GM12878 (cell line): ENCODE results near the gene ALOXE3. TPM values are rescaled to one million over a fixed set of nuclear protein-coding genes. Genes with fewer than 3 reads are reported as not detected.

Source experiments
- BHLHE40 ChIP-seq, 2 experiments: fragments of 450-650 bp in 1 of 2; IDR thresholded peaks; 2 replicates each; pipeline ENCODE4 v1.6.1; 2011 to 2017; ENCODE audit warnings: low read depth in 2 of 2, borderline replicate concordance in 1 of 2, improper control_type of control experiment in 1 of 2, low read length in 1 of 2, mild to moderate bottlenecking in 1 of 2
- BMI1 ChIP-seq: fragments of 450-650 bp; IDR thresholded peaks from 2 replicates; pipeline ENCODE4 v1.6.1; 2016; ENCODE audit warnings: mild to moderate bottlenecking, moderate library complexity, borderline replicate concordance
- CBFB ChIP-seq: IDR thresholded peaks from 2 replicates; pipeline ENCODE4 v1.6.1; 2016; ENCODE audit warnings: antibody characterized with exemption, low read depth
- CHD2 ChIP-seq: IDR thresholded peaks from 2 replicates; pipeline ENCODE4 v1.6.1; 2011; ENCODE audit warnings: low read depth, low read length, improper control_type of control experiment, borderline replicate concordance
- CHD4 ChIP-seq: fragments of 200-600 bp; sonication (generic); IDR thresholded peaks from 2 replicates; pipeline ENCODE4 v1.6.1; 2016; ENCODE audit warnings: mild to moderate bottlenecking
- GATAD2B ChIP-seq: fragments of 450-650 bp; conservative IDR thresholded peaks from 2 replicates; pipeline ENCODE4 v1.6.1; 2017; ENCODE audit warnings: low read depth, mild to moderate bottlenecking, moderate library complexity
- SUZ12 ChIP-seq: fragments of 200-600 bp; sonication (generic); IDR thresholded peaks from one replicate; pipeline ENCODE4 v1.6.1; 2018; ENCODE audit warnings: antibody characterized with exemption, mild to moderate bottlenecking; ENCODE audit not compliant: unreplicated experiment
- TBL1XR1 ChIP-seq: IDR thresholded peaks from 2 replicates; pipeline ENCODE4 v1.6.1; 2012; ENCODE audit warnings: low read depth, low read length, improper control_type of control experiment
- ZSCAN29 ChIP-seq: fragments of 450-650 bp; IDR thresholded peaks from 2 replicates; pipeline ENCODE4 v1.6.1; 2017; ENCODE audit warnings: mild to moderate bottlenecking, moderate library complexity
- polyA plus RNA-seq, 11 experiments: library from polyadenylated mRNA; depleted of rRNA in 4 of 11; unstranded in 6 of 11; stranded (reverse) in 5 of 11; fragments of >200 nt; fragmentation: Nextera tagmentation in 4 of 11; fragmentation: Illumina TruSeq in 1 of 11; extraction: Ambion mirVana in 4 of 11; extraction: Trizol in 1 of 11; gene quantifications; 1 replicate in 1 of 11; 2 replicates in 10 of 11; pipeline versions ENCODE4 v1.2.1 to v1.2.3, GENCODE V29; 2011 to 2016; ENCODE audit warnings: inconsistent platforms in 2 of 11, missing spikeins in 2 of 11, low read depth in 1 of 11
- total RNA-seq, 4 experiments: library from RNA; depleted of rRNA in 3 of 4; stranded (reverse); fragments of >200 nt in 3 of 4; fragmentation: Illumina TruSeq in 1 of 4; extraction: Trizol in 1 of 4; gene quantifications; 2 replicates each; pipeline versions ENCODE4 v1.2.1 to v1.2.3, GENCODE V29; 2013 to 2021
- TF ChIP-seq, protein P1 (sequence below): fragments of 450-650 bp; IDR thresholded peaks from 2 replicates; pipeline ENCODE4 v1.6.1; 2017; ENCODE audit warnings: mild to moderate bottlenecking, moderate library complexity
- TF ChIP-seq, protein P2 (sequence below): fragments of 450-650 bp; formaldehyde crosslinking; IDR thresholded peaks from 2 replicates; pipeline ENCODE4 v1.5.0; 2022; ENCODE audit warnings: mild to moderate bottlenecking, missing genetic modification characterization
- TF ChIP-seq, protein P3 (sequence below): fragments of 450-650 bp; IDR thresholded peaks from 2 replicates; pipeline ENCODE4 v1.6.1; 2016; ENCODE audit warnings: mild to moderate bottlenecking
- TF ChIP-seq, protein P4 (sequence below): fragments of 150-350 bp; IDR thresholded peaks from 2 replicates; pipeline ENCODE4 v1.6.1; 2016; ENCODE audit warnings: low read depth, low read length
- TF ChIP-seq, protein P5 (sequence below): fragments of 450-650 bp; conservative IDR thresholded peaks from 2 replicates; pipeline ENCODE4 v1.6.1; 2017; ENCODE audit warnings: mild to moderate bottlenecking, moderate library complexity

The ALOXE3 gene
- total and polyA plus RNA-seq, 10 of the 15 experiments (the other 5 are each of a cell fraction or from before 2014, with no cell fraction given), result 0.04 TPM; not detected in 9

DNA sequence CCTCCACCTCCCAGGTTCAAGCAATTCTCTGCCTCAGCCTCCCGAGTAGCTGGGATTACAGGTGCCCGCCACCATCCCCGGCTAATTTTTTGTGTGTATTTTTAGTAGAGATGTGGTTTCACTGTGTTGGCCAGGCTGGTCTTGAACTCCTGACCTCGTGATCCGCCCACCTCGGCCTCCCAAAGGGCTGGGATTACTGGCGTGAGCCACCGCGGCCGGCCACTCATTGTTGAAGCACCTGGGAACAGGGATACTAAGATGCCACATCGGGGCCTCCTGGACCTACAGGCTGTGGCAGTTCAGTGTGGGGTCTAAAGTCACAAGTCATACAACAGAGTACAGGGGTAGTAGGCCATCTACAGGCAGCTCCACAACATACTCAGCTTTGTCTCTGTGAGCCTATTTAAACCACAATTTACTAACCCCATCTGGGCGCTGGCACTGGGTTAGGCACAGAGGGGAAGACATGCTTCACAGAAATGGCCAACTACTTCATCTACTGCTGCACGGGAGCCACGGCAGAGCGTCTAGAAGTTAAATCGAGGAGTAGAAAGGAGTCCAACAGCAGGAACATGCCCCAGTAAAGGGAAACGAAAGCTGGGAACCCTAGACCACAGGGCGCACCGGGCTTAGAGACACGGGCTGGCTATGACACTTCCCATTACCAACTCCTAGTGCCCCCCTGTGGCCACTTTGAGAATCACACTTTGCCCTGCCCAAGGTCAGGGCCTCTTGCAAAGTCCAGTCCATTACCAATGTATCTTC, 40.1 kb upstream of the ALOXE3 start (continued):
- TF ChIP-seq, protein P1, sequence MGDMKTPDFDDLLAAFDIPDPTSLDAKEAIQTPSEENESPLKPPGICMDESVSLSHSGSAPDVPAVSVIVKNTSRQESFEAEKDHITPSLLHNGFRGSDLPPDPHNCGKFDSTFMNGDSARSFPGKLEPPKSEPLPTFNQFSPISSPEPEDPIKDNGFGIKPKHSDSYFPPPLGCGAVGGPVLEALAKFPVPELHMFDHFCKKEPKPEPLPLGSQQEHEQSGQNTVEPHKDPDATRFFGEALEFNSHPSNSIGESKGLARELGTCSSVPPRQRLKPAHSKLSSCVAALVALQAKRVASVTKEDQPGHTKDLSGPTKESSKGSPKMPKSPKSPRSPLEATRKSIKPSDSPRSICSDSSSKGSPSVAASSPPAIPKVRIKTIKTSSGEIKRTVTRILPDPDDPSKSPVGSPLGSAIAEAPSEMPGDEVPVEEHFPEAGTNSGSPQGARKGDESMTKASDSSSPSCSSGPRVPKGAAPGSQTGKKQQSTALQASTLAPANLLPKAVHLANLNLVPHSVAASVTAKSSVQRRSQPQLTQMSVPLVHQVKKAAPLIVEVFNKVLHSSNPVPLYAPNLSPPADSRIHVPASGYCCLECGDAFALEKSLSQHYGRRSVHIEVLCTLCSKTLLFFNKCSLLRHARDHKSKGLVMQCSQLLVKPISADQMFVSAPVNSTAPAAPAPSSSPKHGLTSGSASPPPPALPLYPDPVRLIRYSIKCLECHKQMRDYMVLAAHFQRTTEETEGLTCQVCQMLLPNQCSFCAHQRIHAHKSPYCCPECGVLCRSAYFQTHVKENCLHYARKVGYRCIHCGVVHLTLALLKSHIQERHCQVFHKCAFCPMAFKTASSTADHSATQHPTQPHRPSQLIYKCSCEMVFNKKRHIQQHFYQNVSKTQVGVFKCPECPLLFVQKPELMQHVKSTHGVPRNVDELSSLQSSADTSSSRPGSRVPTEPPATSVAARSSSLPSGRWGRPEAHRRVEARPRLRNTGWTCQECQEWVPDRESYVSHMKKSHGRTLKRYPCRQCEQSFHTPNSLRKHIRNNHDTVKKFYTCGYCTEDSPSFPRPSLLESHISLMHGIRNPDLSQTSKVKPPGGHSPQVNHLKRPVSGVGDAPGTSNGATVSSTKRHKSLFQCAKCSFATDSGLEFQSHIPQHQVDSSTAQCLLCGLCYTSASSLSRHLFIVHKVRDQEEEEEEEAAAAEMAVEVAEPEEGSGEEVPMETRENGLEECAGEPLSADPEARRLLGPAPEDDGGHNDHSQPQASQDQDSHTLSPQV, result no peak
- TF ChIP-seq CHD4, result no peak
- TF ChIP-seq, protein P2, sequence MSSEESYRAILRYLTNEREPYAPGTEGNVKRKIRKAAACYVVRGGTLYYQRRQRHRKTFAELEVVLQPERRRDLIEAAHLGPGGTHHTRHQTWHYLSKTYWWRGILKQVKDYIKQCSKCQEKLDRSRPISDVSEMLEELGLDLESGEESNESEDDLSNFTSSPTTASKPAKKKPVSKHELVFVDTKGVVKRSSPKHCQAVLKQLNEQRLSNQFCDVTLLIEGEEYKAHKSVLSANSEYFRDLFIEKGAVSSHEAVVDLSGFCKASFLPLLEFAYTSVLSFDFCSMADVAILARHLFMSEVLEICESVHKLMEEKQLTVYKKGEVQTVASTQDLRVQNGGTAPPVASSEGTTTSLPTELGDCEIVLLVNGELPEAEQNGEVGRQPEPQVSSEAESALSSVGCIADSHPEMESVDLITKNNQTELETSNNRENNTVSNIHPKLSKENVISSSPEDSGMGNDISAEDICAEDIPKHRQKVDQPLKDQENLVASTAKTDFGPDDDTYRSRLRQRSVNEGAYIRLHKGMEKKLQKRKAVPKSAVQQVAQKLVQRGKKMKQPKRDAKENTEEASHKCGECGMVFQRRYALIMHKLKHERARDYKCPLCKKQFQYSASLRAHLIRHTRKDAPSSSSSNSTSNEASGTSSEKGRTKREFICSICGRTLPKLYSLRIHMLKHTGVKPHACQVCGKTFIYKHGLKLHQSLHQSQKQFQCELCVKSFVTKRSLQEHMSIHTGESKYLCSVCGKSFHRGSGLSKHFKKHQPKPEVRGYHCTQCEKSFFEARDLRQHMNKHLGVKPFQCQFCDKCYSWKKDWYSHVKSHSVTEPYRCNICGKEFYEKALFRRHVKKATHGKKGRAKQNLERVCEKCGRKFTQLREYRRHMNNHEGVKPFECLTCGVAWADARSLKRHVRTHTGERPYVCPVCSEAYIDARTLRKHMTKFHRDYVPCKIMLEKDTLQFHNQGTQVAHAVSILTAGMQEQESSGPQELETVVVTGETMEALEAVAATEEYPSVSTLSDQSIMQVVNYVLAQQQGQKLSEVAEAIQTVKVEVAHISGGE (CRISPR knock-in tag), result no peak
- no peak for TF ChIP-seq ZSCAN29
- TF ChIP-seq, protein P3, sequence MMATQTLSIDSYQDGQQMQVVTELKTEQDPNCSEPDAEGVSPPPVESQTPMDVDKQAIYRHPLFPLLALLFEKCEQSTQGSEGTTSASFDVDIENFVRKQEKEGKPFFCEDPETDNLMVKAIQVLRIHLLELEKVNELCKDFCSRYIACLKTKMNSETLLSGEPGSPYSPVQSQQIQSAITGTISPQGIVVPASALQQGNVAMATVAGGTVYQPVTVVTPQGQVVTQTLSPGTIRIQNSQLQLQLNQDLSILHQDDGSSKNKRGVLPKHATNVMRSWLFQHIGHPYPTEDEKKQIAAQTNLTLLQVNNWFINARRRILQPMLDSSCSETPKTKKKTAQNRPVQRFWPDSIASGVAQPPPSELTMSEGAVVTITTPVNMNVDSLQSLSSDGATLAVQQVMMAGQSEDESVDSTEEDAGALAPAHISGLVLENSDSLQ, result peak; percentile 29; the same call in 1 of the 2 replicates
- TF ChIP-seq CHD2, result no peak
- peak in 1 of 2 experiments; percentile 54; a peak in 1 of 4 replicates for TF ChIP-seq BHLHE40 (IDR thresholded peaks at IDR 0.05; ENCODE audit: borderline replicate concordance in 1 of 2, low read depth in 2 of 2, low read length in 1 of 2)
- no peak for TF ChIP-seq CBFB
- TF ChIP-seq, protein P4, sequence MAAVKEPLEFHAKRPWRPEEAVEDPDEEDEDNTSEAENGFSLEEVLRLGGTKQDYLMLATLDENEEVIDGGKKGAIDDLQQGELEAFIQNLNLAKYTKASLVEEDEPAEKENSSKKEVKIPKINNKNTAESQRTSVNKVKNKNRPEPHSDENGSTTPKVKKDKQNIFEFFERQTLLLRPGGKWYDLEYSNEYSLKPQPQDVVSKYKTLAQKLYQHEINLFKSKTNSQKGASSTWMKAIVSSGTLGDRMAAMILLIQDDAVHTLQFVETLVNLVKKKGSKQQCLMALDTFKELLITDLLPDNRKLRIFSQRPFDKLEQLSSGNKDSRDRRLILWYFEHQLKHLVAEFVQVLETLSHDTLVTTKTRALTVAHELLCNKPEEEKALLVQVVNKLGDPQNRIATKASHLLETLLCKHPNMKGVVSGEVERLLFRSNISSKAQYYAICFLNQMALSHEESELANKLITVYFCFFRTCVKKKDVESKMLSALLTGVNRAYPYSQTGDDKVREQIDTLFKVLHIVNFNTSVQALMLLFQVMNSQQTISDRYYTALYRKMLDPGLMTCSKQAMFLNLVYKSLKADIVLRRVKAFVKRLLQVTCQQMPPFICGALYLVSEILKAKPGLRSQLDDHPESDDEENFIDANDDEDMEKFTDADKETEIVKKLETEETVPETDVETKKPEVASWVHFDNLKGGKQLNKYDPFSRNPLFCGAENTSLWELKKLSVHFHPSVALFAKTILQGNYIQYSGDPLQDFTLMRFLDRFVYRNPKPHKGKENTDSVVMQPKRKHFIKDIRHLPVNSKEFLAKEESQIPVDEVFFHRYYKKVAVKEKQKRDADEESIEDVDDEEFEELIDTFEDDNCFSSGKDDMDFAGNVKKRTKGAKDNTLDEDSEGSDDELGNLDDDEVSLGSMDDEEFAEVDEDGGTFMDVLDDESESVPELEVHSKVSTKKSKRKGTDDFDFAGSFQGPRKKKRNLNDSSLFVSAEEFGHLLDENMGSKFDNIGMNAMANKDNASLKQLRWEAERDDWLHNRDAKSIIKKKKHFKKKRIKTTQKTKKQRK, result no peak
- 0 out of 2 replicates have a peak, but pooled peaks have one; percentile 25 for TF ChIP-seq GATAD2B
- no peak for TF ChIP-seq TBL1XR1
- no peak for TF ChIP-seq SUZ12
- TF ChIP-seq, protein P5, sequence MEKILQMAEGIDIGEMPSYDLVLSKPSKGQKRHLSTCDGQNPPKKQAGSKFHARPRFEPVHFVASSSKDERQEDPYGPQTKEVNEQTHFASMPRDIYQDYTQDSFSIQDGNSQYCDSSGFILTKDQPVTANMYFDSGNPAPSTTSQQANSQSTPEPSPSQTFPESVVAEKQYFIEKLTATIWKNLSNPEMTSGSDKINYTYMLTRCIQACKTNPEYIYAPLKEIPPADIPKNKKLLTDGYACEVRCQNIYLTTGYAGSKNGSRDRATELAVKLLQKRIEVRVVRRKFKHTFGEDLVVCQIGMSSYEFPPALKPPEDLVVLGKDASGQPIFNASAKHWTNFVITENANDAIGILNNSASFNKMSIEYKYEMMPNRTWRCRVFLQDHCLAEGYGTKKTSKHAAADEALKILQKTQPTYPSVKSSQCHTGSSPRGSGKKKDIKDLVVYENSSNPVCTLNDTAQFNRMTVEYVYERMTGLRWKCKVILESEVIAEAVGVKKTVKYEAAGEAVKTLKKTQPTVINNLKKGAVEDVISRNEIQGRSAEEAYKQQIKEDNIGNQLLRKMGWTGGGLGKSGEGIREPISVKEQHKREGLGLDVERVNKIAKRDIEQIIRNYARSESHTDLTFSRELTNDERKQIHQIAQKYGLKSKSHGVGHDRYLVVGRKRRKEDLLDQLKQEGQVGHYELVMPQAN, result 0 out of 2 replicates have a peak, but pooled peaks have one; percentile 17
- TF ChIP-seq BMI1, result no peak
